ENCODE results near the gene DOCK3.
"Not testable (repeated sequence)": the region's sequence is repeated elsewhere in the genome, so short reads cannot be mapped to it uniquely, and the experiment has no call there.

DOCK3 gene

DNA sequence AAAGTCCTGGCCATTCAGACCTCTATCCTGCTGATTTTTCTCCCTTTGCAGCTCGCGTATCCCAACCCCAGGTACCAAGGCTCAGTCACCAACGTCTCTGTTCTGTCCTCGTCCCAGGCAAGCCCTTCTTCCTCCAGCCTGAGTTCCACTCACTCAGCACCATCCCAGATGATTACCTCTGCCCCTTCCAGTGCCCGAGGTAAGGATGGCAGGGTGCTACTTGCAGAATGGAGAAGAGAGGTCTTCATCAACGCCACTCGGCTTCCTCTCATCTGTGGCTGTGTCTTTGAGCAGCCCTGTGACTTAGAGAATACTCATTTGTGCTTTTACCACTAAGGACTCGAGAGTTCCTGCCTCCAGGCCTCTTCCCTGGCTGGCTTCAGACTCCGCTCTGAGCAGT is 687.7 kb downstream of the DOCK3 start:
- no peak for DNase-seq (ENCODE audit: low read depth)
- no peak overlapping the region for H3K4me3 ChIP-seq (ENCODE audit: low read length)
- TF ChIP-seq CTCF (conservative IDR thresholded peaks at IDR 0.05; ENCODE audit: low read depth, low read length) = no peak

GRCh38 chr3:51368276-51368675 is 693.5 kb downstream of the DOCK3 start:
- not testable (repeated sequence) for H3K4me3 ChIP-seq (ENCODE audit: low read length); DNase-seq (ENCODE audit: low read depth)

DNA sequence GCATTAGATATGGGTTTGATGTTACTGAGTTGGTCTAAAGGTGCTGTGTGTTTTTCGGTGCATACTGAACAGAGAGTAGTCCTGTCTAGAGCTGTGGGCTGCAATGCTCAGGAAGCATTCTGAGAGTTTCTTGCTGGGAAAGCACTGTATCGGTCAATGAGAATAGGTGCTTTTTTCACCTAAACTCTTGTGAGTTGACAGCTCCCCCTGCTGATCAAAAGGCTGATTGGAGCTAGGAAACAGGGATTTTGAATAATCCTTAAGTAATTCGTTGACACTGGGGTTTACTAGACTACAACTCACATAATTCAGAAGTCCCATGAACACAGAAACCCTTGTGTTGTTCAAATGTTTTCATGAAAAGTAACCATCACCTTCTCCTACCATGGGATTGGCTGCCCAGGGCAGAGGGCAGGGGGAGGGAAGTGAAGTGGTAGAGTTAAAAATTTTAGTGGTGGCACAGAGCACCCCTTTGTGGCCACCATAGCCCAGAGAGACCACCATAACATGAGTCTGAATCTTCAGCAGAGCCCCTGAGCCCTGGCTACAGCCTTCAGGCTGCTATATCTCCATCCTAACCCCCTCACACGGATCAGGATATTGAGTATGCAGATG is 697.3 kb downstream of the DOCK3 start:
- no peak overlapping the region for H3K4me3 ChIP-seq (ENCODE audit: low read length)
- TF ChIP-seq CTCF (conservative IDR thresholded peaks at IDR 0.05; ENCODE audit: low read depth, low read length) = peak; percentile 83
- peak; percentile 48 for DNase-seq (ENCODE audit: low read depth)

GRCh38 chr3:51373658-51374421 is 699.1 kb downstream of the DOCK3 start:
- no peak for TF ChIP-seq CTCF (conservative IDR thresholded peaks at IDR 0.05; ENCODE audit: low read depth, low read length)
- H3K4me3 ChIP-seq (ENCODE audit: low read length) = no peak overlapping the region
- no peak for DNase-seq (ENCODE audit: low read depth)

- DNase-seq (ENCODE audit: low read depth) = no peak
- TF ChIP-seq CTCF (conservative IDR thresholded peaks at IDR 0.05; ENCODE audit: low read depth, low read length) = no peak
- H3K4me3 ChIP-seq (ENCODE audit: low read length) = no peak overlapping the region
These were observed 699.7 kb downstream of the DOCK3 start for GRCh38 chr3:51374456-51374855.

DNA sequence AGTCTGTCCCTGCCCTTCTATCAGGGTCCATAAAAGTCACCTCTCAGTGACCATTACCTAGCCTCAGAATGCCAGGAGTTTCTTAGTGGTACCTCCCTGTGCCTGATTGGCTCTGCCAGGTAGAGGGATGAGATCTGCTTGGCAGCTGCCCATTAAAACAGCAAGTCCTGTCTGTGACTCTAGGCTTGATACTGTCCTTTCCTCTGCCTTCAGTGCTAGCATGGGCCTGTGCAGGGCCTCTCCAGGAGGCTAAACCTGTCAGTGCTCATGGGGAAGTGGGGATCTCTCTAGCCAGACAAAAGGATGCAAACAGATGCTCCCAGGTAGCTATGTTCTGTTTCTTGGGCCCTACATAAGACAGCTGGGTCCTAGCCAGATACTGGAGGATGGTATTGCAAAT is 700.4 kb downstream of the DOCK3 start:
- no peak for DNase-seq (ENCODE audit: low read depth)
- H3K4me3 ChIP-seq (ENCODE audit: low read length) = no peak overlapping the region
- TF ChIP-seq CTCF (conservative IDR thresholded peaks at IDR 0.05; ENCODE audit: low read depth, low read length) = no peak

GRCh38 chr3:51375571-51375970 is 700.8 kb downstream of the DOCK3 start:
- no peak for DNase-seq (ENCODE audit: low read depth)
- TF ChIP-seq CTCF (conservative IDR thresholded peaks at IDR 0.05; ENCODE audit: low read depth, low read length) = no peak

More at GRCh38 chr3:51375571-51375970, 700.8 kb downstream of the DOCK3 start:
- H3K4me3 ChIP-seq (ENCODE audit: low read length) = no peak overlapping the region
